K562 (cell line): ENCODE results near the gene MT1E. TPM values are rescaled to one million over a fixed set of nuclear protein-coding genes. Genes with fewer than 3 reads are reported as not detected.

Source experiments
- ATAC-seq: fragments of 200-7000 bp; cut with Tn5 transposase; 3 replicates; pipeline ENCODE4 v1.9.1; 2020; ENCODE audit warnings: moderate library complexity
- BruUV-seq: library from RNA; stranded (reverse); fragments of 400-500 nt; replicated peaks from 2 replicates; lab custom pipeline; 2021; lab: Mats Ljungman, UMichigan
- CTCF ChIA-PET: fragments of 300-600 bp; formaldehyde crosslinking; extraction: SDS; loops from one replicate; lab custom pipeline; 2021; ENCODE audit warnings: low intra/inter-chr PET ratio; lab: Yijun Ruan, JAX
- POLR2A ChIA-PET: fragments of 300-600, 350-650 bp; sonication (Branson Sonifier 250); formaldehyde crosslinking; extraction: SDS; loops from one replicate; lab custom pipeline; 2021; ENCODE audit warnings: antibody characterized with exemption, inconsistent platforms; lab: Yijun Ruan, JAX
- DNase-seq, 4 experiments: peaks; one replicate each; pipeline versions ENCODE4 v3.0.0 to v3.0.0-alpha.2; 2011 to 2018; ENCODE audit warnings: low spot score in 3 of 4, mixed read lengths in 3 of 4; ENCODE audit errors: extremely low read depth in 1 of 4
- FAIRE-seq: peaks from 2 replicates; lab custom pipeline; 2011; peaks lifted over from hg19 to GRCh38; lab: Jason Lieb, UNC
- H2AFZ ChIP-seq: 2 replicates; pipeline ENCODE4 v1.6.0; 2011; ENCODE audit warnings: low read depth, low read length, control low read depth, inconsistent platforms
- H3K27ac ChIP-seq: fragments of 200-600 bp; 3 replicates; pipeline ENCODE4 v1.8.0; 2011; ENCODE audit warnings: low read depth, mild to moderate bottlenecking, control low read depth, inconsistent platforms, low read length, moderate library complexity, mixed read lengths; ENCODE audit errors: extremely low read depth
- H3K27me3 ChIP-seq, 2 experiments: fragments of 300-600 bp in 1 of 2; 2 replicates in 1 of 2; 3 replicates in 1 of 2; pipeline versions ENCODE4 v1.6.0 to v1.8.0; 2011; ENCODE audit warnings: inconsistent platforms in 2 of 2, low read length in 2 of 2, mild to moderate bottlenecking in 1 of 2, mixed read lengths in 1 of 2, moderate library complexity in 1 of 2; ENCODE audit not compliant: control insufficient read depth in 2 of 2, insufficient read depth in 2 of 2
- H3K36me3 ChIP-seq: fragments of 300-600 bp; 3 replicates; pipeline ENCODE4 v1.8.0; 2011; ENCODE audit warnings: mild to moderate bottlenecking, low read length, inconsistent platforms; ENCODE audit not compliant: control insufficient read depth, insufficient read depth
- H3K4me1 ChIP-seq, 2 experiments: fragments of 200-600 bp in 1 of 2; replicated peaks in 1 of 2; 2 replicates in 1 of 2; 3 replicates in 1 of 2; pipeline versions ENCODE4 v1.5.1 to v1.8.0; 2011; ENCODE audit warnings: inconsistent platforms in 2 of 2, low read length in 2 of 2, mild to moderate bottlenecking in 1 of 2, mixed read lengths in 1 of 2, moderate library complexity in 1 of 2; ENCODE audit not compliant: control insufficient read depth in 2 of 2, insufficient read depth in 2 of 2
- H3K4me2 ChIP-seq: 2 replicates; pipeline ENCODE4 v1.6.1; 2011; ENCODE audit warnings: low read length, control low read depth, inconsistent platforms, mixed read lengths; ENCODE audit not compliant: insufficient read depth
- H3K4me3 ChIP-seq: fragments of 200-600 bp; sonication (generic), shearing (Covaris generic); 2 replicates; pipeline ENCODE4 v1.5.1; 2016; ENCODE audit warnings: control low read depth, inconsistent platforms
- H3K79me2 ChIP-seq: fragments of 200-600 bp; 3 replicates; pipeline ENCODE4 v1.8.0; 2011; ENCODE audit warnings: low read length, inconsistent platforms; ENCODE audit not compliant: control insufficient read depth, insufficient read depth
- H3K9ac ChIP-seq, 2 experiments: 2 replicates each; pipeline versions ENCODE4 v1.6.0 to v1.6.1; 2011; ENCODE audit warnings: low read depth in 2 of 2, low read length in 2 of 2, control low read depth in 1 of 2, inconsistent platforms in 1 of 2, mild to moderate bottlenecking in 1 of 2, mixed read lengths in 1 of 2; ENCODE audit not compliant: insufficient read depth in 1 of 2
- H3K9me1 ChIP-seq: one replicate; pipeline ENCODE4 v1.6.0; 2011; ENCODE audit warnings: inconsistent platforms, mild to moderate bottlenecking, low read length, moderate library complexity; ENCODE audit not compliant: control insufficient read depth, insufficient read depth
- H3K9me3 ChIP-seq: replicated peaks from 2 replicates; pipeline ENCODE4 v1.5.1; 2011; ENCODE audit warnings: low read depth, low read length, inconsistent platforms; ENCODE audit not compliant: control insufficient read depth, insufficient read depth
- H4K20me1 ChIP-seq: replicated peaks from 2 replicates; pipeline ENCODE4 v1.6.1; 2011; ENCODE audit warnings: low read length, inconsistent platforms, mixed read lengths; ENCODE audit not compliant: control insufficient read depth, insufficient read depth
- TRIM28 ChIP-seq: fragments of 450-650 bp; IDR thresholded peaks from 2 replicates; pipeline ENCODE4 v1.6.1; 2017
- ZNF165 ChIP-seq: fragments of 250-450 bp; sonication (Bioruptor Pico); IDR thresholded peaks from 2 replicates; pipeline ENCODE4 v1.4.0; 2020; ENCODE audit warnings: borderline replicate concordance
- ZNF57 ChIP-seq: fragments of 450-650 bp; formaldehyde crosslinking; IDR thresholded peaks from 2 replicates; pipeline ENCODE4 v1.4.0; 2020; ENCODE audit warnings: mild to moderate bottlenecking, moderate library complexity
- WGBS: fragments of 100-300 bp; shearing (Covaris generic); methylation state at CpG from one replicate; pipeline ENCODE4 v1.1.6; 2016; ENCODE audit warnings: low coverage, mixed read lengths; ENCODE audit not compliant: insufficient coverage; ENCODE audit errors: missing lambda C conversion rate; 5-methylcytosine and 5-hydroxymethylcytosine counted together
- in situ Hi-C: fragments of 300-500 bp; cut with MboI; formaldehyde crosslinking; loops from 4 replicates; pipeline ENCODE4 v1.15.0; 2018; ENCODE audit warnings: inconsistent platforms, mixed read lengths
- intact Hi-C: fragments of 100-400 bp; cut with micrococcal nuclease; formaldehyde crosslinking; loops from 2 replicates; pipeline ENCODE4 v1.14.2; 2022
- polyA plus RNA-seq, 8 experiments: library from polyadenylated mRNA; depleted of rRNA in 4 of 8; stranded (reverse) in 5 of 8; unstranded in 3 of 8; fragments of >200 nt; fragmentation: Nextera tagmentation in 2 of 8; fragmentation: Illumina TruSeq in 1 of 8; extraction: Ambion mirVana in 2 of 8; extraction: Trizol in 1 of 8; gene quantifications; 2 replicates each; pipeline versions ENCODE4 v1.2.1 to v1.2.3, GENCODE V29; 2011 to 2014; ENCODE audit warnings: inconsistent platforms in 1 of 8, missing spikeins in 1 of 8
- total RNA-seq, 7 experiments: library from RNA; depleted of rRNA in 6 of 7; stranded (reverse); fragments of >200 nt in 6 of 7; fragmentation: Illumina TruSeq in 2 of 7; extraction: Trizol in 2 of 7; gene quantifications; 2 replicates each; pipeline versions ENCODE4 v1.2.1 to v1.2.3, GENCODE V29; 2011 to 2021; ENCODE audit warnings: low replicate concordance in 1 of 7
- TF ChIP-seq, protein P1 (sequence below): fragments of 450-650 bp; IDR thresholded peaks from 2 replicates; pipeline ENCODE4 v1.6.1; 2016; ENCODE audit warnings: mild to moderate bottlenecking

MT1E gene
- total and polyA plus RNA-seq, 9 of the 15 experiments (the other 6 are each of a cell fraction or from before 2014, with no cell fraction given) = 0.29 to 0.81 (median 0.46) TPM; not detected in 3

DNA sequence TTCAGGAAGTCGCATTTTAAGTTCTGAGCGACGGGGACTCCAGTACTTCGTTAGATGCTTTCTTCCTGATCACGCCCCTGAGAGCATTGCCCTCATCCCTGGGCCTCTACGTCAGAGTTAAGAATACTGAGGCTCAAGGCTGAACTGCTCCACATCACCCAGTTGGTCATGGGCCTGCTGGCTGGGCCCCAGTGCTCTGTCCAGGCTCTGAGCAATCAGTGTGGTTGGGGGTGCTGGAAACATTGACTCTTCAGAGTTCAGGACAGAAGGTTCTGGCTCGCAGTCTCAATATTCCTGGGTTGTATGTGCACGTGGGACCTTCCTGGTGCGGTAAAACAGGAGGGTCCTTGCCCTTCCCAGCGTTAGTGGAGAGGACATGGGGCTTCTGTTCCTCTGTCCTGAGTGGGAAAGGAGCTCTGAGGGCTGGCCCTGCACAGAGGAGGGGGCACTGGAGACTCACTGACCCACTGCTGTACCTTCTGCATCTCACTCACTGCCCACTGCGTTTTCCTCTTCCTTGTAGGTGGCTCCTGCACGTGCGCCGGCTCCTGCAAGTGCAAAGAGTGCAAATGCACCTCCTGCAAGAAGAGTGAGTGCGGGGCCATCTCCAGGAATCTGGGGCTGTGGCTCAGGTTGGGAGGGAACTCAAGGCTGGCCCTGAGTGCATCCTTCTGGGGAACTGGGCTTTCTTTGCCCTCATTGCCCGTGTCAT is 518 bp downstream of the MT1E start:
- no peak overlapping the region for H2AFZ ChIP-seq
- no peak for TF ChIP-seq ZNF165 (CRISPR knock-in tag)
- CTCF ChIA-PET = no interaction called here
- ATAC-seq (no peak; the same call in 2 of the 3 replicates), DNase-seq (no peak), FAIRE-seq (no peak)
- peaks cover 16 to 40% of the 10 kb centered on the region in 2 experiments; a peak in 4 of 5 replicates for H3K27me3 ChIP-seq
- no peak overlapping the region for H3K27ac ChIP-seq
- POLR2A ChIA-PET = interaction anchor here (1.0 kb wide), 1 partner anchor 13 kb away, joined by 4 read pairs; no protein-coding TSS in a partner anchor
- in situ Hi-C loops = no loop called here
- H3K36me3 ChIP-seq = no peaks in the 10 kb centered on the region
- no peak overlapping the region for H3K4me3 ChIP-seq
- no peaks in the 10 kb centered on the region for H3K79me2 ChIP-seq
- intact Hi-C loops = no loop called here
- H3K9me1 ChIP-seq = no peaks in the 10 kb centered on the region
- H3K9ac ChIP-seq = no peak overlapping the region
- 1% methylated on average over 11 of the region's 16 CpGs for WGBS
- no TSS peak for BruUV-seq
- peaks cover 0 to 7% of the 10 kb centered on the region in 2 experiments; a peak in 2 of 5 replicates for H3K4me1 ChIP-seq
- H3K4me2 ChIP-seq = no peak overlapping the region
- no peaks in the 10 kb centered on the region for H3K9me3 ChIP-seq
- no peaks in the 10 kb centered on the region for H4K20me1 ChIP-seq

DNA sequence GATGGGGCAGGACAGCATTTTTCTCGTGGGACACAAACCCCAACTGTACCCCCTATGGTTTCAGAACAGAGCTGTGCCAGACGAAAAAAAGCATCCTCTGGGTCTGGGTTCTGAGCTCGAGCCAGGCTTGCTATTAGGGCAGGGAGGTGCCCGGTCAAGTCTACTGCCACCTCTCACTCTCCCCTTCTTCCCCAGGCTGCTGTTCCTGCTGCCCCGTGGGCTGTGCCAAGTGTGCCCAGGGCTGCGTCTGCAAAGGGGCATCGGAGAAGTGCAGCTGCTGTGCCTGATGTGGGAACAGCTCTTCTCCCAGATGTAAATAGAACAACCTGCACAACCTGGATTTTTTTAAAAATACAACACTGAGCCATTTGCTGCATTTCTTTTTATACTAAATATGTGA is 1.1 kb downstream of the MT1E start:
- Histone ChIP-seq H3K36me3 (no peaks in the 10 kb centered on the region), H3K27ac (no peak overlapping the region), H3K27me3 (peaks cover 21 to 45% of the 10 kb centered on the region in 2 experiments; a peak in 4 of 5 replicates), H3K4me2 (no peak overlapping the region), H3K9ac (no peak overlapping the region), H3K4me1 (peaks cover 0 to 7% of the 10 kb centered on the region in 2 experiments; a peak in 2 of 5 replicates), H2AFZ (no peak overlapping the region), H3K9me3 (no peaks in the 10 kb centered on the region), H3K4me3 (no peak overlapping the region), H3K79me2 (no peaks in the 10 kb centered on the region), H4K20me1 (no peaks in the 10 kb centered on the region), H3K9me1 (no peaks in the 10 kb centered on the region)
- FAIRE-seq (no peak), ATAC-seq (no peak), DNase-seq (no peak)
- in situ Hi-C loops = no loop called here
- CTCF ChIA-PET = no interaction called here
- intact Hi-C loops = no loop called here
- BruUV-seq = no TSS peak
- POLR2A ChIA-PET = no interaction called here
- TF ChIP-seq, protein P1, sequence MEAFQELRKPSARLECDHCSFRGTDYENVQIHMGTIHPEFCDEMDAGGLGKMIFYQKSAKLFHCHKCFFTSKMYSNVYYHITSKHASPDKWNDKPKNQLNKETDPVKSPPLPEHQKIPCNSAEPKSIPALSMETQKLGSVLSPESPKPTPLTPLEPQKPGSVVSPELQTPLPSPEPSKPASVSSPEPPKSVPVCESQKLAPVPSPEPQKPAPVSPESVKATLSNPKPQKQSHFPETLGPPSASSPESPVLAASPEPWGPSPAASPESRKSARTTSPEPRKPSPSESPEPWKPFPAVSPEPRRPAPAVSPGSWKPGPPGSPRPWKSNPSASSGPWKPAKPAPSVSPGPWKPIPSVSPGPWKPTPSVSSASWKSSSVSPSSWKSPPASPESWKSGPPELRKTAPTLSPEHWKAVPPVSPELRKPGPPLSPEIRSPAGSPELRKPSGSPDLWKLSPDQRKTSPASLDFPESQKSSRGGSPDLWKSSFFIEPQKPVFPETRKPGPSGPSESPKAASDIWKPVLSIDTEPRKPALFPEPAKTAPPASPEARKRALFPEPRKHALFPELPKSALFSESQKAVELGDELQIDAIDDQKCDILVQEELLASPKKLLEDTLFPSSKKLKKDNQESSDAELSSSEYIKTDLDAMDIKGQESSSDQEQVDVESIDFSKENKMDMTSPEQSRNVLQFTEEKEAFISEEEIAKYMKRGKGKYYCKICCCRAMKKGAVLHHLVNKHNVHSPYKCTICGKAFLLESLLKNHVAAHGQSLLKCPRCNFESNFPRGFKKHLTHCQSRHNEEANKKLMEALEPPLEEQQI = no peak
- no peak for TF ChIP-seq TRIM28
- no peak for TF ChIP-seq ZNF57 (CRISPR knock-in tag)
- WGBS = 0% methylated on average over 5 of the region's 7 CpGs
